ENCODE measurements around the gene SDCCAG8. TPM values are rescaled to one million over a fixed set of nuclear protein-coding genes. Genes with fewer than 3 reads are reported as not detected.

Gene SDCCAG8
- total RNA-seq, 1 experiment from 2014 or later, result 7.9 TPM

DNA sequence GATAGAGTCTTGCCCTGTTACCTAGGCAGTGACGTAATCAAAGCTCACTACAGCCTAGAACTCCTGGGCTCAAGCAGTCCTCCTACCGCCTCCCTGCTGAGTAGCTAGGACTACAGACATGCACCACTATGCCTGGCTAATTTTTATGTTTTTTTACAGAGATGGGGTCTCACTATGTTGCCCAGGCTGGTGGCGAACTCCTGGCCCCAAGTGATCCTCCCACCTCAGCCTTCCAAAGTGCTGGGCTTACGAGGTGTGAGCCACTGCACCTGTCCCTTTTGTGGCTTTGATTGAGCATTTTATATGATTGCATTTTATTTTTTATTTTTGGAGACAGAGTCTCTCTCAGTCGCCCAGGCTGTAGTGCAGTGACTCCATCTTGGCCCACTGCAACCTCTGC is 25.8 kb downstream of the SDCCAG8 start:
- DNase-seq (ENCODE audit: low spot score), result no peak

GRCh38 chr1:243286409-243287122 is 30.7 kb downstream of the SDCCAG8 start:
- DNase-seq (ENCODE audit: low spot score), result no peak

DNA sequence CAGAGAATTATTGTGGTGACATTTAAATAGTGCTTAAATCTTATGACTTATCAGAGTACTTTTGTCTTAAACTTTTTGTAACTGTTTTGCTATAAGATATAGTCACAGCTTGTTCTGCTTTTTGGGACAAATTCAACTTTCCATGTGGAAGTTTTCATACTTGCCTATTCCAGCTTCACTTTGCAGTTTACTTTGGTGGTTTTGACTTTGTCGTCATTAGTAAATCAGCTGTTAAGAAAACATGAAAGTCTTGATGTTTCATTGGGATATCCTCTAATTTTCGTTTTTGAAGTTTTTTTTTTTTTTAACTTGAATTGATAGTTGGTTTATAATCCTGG is 31.3 kb downstream of the SDCCAG8 start:
- no peak for DNase-seq (ENCODE audit: low spot score)

GRCh38 chr1:243287652-243288051 is 31.8 kb downstream of the SDCCAG8 start:
- DNase-seq (ENCODE audit: low spot score), result peak; percentile 36

GRCh38 chr1:243288062-243288461 is 32.2 kb downstream of the SDCCAG8 start:
- no peak for DNase-seq (ENCODE audit: low spot score)

GRCh38 chr1:243291292-243291691 is 35.5 kb downstream of the SDCCAG8 start:
- no peak for DNase-seq (ENCODE audit: low spot score)

GRCh38 chr1:243292117-243292516 is 36.3 kb downstream of the SDCCAG8 start:
- no peak for DNase-seq (ENCODE audit: low spot score)

DNA sequence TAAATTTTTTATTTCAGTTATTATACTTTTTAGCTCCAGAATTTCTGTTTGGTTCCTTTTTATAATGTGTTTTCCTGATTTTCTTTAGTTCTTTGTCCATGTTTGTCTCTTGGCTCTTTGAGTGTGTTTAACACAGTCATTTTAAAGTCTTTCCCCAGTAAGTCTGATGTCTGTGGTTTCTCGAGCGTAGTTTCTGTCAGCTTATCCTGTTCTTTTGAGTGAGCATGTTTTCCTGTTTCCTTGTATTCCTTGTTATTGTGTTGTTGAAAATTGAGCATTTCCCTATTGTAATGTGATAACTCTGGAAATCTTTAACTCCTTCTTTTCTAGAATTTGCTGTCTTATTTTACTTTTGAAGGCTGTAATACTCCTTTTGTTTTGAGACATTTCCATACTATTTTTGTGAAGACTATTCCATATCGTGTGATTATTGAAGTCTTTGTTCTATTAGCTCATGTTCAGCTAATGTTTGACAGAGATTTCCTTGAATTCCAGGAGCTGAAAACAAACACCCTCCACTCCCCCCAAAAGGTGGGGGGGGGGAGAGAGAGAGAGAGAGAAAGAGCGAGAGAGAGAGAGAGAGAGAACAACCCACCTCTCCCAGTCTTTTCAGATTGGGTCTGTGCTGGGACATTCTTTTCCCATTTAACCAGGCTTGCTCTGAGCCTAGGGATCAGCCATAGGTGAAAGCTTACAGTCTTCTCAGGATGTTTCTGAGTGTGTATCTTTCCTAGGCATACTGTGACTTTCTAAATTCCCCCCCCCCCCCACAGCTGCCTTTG is 38.3 kb downstream of the SDCCAG8 start:
- no peak for DNase-seq (ENCODE audit: low spot score)

DNA sequence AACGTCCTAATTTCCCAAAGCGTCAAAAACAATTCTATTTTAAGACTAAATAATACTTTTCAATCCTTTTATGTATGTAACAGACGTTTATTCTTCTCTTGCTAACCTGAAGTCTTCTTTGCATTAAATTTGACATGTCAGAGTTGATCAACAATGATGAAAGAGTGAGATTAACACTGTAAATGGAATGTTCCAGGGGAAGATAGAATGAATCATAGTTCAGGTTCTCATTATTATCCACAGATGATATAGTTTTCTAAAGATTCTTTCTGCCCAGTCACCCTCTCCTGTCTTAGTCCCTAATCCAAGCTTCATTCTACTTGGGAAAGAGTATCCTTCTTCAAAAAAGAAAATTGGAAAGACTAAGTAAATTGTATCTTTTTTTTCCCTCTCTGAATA is 38.9 kb downstream of the SDCCAG8 start:
- DNase-seq (ENCODE audit: low spot score), result no peak

- DNase-seq (ENCODE audit: low spot score), result no peak
Measured at GRCh38 chr1:243299069-243299468, 43.2 kb downstream of the SDCCAG8 start.

DNA sequence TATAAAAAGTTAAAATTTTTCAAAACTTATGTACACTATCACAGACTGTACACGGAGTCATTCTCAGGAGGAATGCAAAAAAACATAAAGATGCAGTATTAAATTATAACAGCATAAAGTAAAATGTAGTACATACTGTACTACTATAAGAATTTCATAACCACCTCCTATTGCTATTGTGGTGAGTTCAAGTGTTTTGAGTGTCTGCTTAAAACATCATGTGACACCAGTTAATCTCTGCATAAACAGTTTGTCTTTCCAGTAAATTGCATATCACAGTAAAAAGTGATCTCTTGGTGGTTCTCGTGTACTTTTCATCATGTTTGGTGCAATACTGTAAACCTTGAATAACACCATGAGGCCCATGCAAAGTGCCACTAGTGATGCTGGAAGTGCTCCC is 45.2 kb downstream of the SDCCAG8 start:
- DNase-seq (ENCODE audit: low spot score), result no peak

GRCh38 chr1:243311809-243312208 is 56.0 kb downstream of the SDCCAG8 start:
- no peak for DNase-seq (ENCODE audit: low spot score)

- no peak for DNase-seq (ENCODE audit: low spot score)
Measured at GRCh38 chr1:243312952-243313634, 57.3 kb downstream of the SDCCAG8 start.

- no peak for DNase-seq (ENCODE audit: low spot score)
Measured at GRCh38 chr1:243313635-243314536, 58.0 kb downstream of the SDCCAG8 start.

- DNase-seq (ENCODE audit: low spot score), result no peak
Measured at GRCh38 chr1:243315455-243315854, 59.6 kb downstream of the SDCCAG8 start.

DNA sequence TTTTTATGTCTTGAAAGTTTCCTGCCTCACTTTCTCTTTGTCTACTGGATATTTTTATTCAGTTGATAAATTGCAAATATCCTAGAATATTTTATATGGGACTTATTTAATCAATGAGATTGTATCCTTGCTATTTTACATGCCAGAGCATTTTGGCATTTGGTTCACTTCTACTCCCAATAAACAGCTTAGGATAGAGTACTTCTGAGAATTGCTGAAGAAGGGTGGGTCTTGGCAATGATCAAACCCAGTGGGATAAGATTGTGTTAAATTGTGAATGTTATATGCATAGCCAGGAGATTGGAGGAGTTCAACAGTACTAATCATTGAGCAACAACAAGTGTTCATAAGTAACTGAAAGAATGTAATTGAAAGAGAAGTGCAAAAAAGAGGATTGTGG is 60.1 kb downstream of the SDCCAG8 start:
- no peak for DNase-seq (ENCODE audit: low spot score)

- no peak for DNase-seq (ENCODE audit: low spot score)
Measured at GRCh38 chr1:243316366-243316989, 60.6 kb downstream of the SDCCAG8 start.

DNA sequence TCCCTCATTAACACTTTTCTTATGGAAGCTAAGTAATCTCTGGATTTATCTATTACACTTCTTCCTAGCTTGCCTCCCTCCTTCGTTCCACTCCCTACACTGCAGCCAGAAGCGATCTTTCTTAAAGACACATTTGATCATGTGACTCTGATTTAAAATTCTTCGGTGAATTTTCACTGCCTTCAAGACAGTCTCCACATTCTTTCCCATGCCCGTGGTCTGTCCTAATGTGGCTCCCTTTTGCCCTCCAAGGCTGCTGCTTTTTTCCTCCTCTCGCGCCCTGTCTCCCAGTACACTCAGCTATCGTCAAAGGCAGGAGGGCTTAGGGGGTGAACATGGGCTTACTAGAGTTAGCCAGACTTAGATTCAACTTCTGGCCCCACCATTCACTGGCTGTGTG is 64.4 kb downstream of the SDCCAG8 start:
- no peak for DNase-seq (ENCODE audit: low spot score)

GRCh38 chr1:243322326-243322725 is 66.5 kb downstream of the SDCCAG8 start:
- no peak for DNase-seq (ENCODE audit: low spot score)

DNA sequence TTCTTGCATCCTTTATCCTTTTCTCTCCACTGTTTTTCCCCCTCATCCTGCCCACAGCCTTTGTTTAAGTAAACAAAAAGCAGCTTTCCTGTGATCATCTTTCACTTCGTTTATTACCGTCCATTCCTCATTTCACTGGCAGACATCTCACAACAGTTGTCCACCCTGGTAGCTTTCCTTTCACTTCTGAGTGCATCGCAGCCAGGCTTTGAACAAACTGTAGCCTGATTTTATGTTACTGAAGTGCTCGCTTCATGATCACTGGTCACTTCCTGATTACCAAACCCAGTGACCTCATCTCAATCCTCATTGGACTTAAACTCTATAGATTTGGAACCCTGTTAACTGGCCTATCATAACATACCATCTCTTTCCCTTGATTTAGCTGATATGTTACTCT is 67.7 kb downstream of the SDCCAG8 start:
- no peak for DNase-seq (ENCODE audit: low spot score)

- peak; percentile 53 for DNase-seq (ENCODE audit: low spot score)
Measured at GRCh38 chr1:243325305-243325890, 69.6 kb downstream of the SDCCAG8 start.
